Effector CD4-positive, alpha-beta T cell (primary cell): ENCODE results near the gene SOAT2.
"Not testable (repeated sequence)": the region's sequence is repeated elsewhere in the genome, so short reads cannot be mapped to it uniquely, and the experiment has no call there.

Experiments used
- DNase-seq: peaks from one replicate; pipeline ENCODE4 v3.0.0-alpha.2; 2020

Gene SOAT2

DNA sequence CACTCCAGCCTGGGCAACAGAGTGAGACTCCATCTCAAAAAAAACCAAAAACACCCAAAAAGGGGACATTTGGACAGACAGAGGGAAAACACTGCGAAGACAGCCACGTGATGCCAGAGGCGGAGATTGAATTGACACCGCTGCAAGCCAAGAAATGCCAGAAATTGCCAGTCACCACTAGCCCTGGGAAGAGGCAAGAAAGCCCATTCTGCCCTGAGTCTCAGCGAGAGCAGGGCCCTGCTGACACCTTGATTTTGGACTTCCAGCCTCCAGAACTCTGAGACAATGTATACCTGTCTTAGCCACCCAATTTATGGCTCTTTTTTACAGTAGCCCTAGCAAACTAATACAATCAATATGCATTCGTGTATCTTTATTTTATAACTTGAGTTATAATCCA lies 13.2 kb upstream of the SOAT2 start:
- no peak for DNase-seq

DNA sequence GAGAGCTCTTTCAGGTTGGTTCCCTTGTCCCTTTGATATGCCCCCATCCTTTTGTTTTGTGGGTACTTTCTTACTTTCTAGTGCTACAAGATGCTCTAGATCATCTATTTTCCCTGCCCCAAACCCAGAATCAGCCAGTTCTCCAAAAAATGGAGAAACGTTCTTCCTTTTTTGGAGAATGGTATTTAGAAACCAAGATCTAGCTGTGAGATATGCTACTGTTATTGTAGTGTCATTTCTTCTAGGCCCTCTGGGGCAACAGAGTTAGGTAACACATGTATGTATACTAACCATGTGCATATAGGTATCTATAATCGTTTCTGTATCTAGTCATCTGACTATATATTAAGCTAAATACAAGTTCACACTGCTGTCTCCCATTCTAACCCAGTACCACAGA lies 12.7 kb upstream of the SOAT2 start:
- DNase-seq, result no peak

DNA sequence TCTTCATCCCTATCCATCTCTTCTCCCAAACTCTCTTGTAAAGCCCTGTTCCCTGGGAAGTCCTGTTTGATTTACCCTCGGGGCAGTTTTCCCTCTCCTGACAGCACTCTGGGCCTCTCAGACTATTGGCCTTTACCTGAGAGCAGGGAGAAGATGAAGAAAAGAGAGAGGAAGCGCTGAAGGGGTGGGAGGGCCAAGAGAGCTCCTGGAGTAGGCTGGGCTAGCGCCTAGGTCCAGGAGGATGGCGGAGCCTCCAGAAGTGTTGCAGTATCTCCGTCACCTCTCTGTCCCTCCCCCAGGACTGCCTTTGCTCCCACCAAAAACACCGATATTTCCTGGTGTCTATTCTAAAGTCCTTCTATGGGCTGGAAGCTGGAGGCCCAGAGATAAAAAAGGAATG lies 11.5 kb upstream of the SOAT2 start:
- DNase-seq, result no peak

DNA sequence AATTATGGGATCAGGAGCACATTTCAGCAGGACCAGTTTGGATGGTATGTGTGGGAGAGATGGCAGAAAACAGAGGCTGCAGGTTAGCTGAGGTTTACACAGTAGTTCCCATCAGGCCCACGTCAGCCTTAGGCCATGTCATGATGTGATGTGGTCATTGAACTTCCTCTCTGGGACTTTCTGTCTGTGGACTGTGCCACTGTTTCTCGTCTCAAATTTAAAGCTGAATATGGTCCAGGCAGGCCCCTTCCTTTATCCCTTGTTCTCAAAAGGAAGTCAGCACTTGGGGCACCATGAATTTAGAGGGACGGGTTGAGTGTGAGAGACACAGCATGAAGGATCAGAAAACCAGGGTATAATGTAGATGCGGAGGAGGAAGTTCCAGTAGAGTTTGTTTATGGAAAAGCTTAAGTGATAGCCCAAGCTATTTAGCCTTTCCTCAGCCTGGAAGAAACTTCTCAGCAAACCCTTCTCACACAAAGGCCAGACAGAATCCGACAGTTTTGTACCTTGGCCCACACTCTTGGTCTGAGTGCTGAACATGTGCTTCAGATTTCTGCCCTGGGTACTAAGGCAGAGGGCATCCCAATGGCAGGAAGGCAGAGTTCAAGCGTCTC lies 9.4 kb upstream of the SOAT2 start:
- no peak for DNase-seq

DNA sequence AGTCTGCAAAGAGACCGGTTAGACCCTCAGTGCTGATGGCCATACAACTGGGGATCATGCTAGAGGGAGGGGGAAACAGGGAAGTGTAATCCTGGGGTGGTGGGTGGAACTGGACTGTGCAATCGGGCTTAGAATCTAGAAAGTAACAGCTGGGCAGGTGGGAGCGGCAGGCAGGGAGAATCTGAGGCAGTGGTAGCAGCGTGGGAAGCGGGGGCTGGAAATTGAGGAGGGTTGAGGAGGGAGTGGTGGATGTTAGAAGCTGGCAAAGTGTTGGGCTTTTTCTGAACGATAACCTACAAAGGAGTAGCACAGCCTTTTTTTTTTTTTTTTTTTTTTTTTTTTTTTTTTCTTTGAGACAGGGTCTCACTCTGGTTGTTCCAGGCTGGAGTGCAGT lies 8.9 kb upstream of the SOAT2 start:
- DNase-seq, result no peak

DNA sequence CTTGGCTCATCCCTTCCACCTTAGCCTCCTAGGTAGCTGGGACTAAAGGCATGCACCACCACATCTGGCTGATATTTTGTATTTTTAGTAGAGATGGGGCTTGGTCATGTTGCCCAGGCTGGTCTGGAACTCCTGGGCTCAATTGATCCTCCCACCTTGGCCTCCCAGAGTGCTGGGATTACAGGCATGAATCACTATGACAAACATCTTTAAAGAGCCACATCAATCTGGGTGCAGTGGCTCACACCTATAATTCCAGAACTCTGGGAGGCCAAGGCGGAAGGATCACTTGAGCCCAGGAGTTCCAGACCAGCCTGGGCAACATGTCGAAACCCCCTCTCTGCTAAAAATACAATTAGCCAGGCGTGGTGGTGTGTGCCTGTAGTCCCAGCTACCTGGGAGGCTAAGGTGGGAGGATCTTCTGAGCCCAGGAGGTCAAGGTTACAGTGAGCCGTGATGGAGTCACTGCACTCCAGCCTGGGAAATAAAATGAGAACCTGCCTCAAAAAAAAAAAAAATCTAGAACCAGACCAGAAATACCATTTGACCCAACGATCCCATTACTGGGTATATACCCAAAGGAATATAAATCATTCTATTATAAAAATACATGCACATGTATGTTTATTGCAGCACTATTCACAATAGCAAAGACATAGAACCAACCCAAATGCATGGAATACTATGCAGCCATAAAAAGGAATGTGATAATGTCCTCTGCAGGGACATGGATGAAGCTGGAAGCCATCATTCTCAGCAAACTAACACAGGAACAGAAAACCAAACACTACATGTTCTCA lies 8.3 kb upstream of the SOAT2 start:
- DNase-seq, result not testable (repeated sequence)

DNA sequence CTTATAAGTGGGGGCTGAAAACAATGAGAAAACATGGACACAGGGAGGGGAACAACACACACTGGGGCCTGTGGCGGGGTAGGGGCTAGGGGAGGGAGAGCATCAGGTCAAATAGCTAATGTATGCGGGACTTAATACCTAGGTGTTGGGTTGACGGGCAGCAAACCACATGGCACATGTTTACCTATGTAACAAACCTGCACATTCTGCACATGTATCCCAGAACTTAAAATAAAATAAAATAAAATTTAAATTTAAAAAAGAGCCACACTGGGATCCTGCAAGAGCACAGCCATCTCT lies 7.7 kb upstream of the SOAT2 start:
- not testable (repeated sequence) for DNase-seq

DNA sequence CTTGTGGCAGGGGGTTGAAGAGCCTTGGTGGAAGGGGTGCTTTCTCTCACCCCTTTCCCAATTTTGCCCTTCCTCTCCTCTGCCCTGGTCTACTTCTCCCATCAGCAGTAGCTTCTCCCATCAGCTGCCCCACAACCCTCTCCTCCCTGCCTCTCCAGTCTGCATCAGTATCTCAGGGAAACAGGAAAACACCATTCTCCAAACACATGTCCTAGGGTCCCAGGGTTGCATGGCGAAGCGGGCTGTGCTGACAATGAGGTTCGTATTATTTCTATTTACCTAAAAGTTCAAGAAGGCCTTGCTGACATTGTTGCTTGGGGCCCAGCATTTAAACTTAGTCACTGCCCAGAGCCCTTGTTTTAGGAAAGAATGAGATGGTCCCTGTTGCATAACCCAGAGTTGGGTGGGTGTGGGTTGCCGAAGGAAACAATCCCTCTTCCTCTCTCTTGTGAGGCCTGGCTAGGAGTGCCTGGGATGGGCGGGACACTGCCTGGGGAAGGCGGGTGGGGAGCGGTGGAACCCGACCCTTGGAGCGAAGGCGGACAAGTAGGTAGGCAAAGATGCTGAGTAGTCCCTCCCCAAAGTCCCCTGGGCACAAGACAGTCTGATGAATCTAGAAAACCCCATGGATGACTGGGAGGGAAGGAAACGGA lies 7.1 kb upstream of the SOAT2 start:
- DNase-seq, result no peak

DNA sequence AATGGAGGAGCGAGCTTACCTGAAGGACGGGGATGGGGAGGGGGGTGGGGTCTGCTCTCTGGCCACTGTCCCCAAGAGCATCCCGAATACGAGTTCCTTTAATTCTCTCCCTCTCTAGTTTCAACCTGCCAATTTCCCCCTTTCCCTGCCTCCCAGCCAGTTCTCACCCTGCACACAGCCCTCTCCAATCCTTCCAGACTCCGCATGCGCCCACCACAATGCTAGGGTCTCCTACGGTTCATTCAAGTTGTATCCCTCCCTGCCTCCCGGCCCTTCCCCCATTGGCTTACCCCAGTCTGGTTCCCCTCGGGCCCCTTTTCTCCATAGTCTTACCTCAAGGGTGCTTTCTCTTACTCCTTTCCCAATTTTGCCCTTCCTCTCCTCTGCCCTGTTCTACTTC lies 6.5 kb upstream of the SOAT2 start:
- DNase-seq, result no peak

DNA sequence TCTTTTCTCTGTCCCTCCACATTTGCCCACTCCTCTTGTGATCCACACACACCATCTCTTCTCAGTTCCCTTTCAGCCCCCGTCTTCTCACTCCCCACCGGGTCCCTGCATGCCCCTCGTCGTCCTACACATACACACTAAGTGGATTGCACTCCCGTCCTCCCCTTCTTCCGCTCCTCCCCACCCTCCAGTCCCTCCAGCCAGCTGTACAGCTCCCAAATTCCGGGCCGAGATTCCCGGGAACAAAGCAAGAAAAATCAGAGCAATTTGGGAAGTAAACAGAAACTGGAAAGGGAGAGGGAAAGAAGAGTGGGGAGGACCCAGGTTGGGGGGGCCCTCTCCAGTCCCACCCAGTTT lies 6.1 kb upstream of the SOAT2 start:
- no peak for DNase-seq

DNA sequence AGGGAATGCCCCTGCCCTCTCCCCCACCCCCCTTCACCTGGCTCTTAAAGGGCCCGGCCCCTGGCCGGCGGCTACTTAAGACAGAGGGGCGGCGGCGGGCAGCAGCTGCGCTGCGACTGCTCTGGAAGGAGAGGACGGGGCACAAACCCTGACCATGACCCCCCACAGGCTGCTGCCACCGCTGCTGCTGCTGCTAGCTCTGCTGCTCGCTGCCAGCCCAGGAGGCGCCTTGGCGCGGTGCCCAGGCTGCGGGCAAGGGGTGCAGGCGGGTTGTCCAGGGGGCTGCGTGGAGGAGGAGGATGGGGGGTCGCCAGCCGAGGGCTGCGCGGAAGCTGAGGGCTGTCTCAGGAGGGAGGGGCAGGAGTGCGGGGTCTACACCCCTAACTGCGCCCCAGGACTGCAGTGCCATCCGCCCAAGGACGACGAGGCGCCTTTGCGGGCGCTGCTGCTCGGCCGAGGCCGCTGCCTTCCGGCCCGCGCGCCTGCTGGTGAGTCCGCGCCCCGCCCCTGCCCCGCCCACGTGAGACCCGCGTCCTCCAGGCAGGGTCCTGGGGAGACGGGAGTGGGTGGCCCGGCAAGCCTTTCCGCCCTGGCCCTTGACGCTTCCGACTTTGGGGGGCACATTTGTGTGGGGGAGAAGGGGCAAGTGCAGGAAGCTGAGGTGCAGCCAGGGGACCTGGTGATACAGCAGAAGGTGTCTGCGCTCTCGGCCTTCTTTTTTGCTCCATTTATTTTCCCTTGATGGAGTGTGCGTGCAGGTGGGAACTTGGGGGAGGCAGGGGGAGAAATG lies 5.5 kb upstream of the SOAT2 start, which contains the start of gene IGFBP6:
TSS of gene IGFBP6 (plus strand) at position 104 of the 790 bp plus-strand sequence. CDS start at position 155, 51 bp downstream.
- no peak for DNase-seq

DNA sequence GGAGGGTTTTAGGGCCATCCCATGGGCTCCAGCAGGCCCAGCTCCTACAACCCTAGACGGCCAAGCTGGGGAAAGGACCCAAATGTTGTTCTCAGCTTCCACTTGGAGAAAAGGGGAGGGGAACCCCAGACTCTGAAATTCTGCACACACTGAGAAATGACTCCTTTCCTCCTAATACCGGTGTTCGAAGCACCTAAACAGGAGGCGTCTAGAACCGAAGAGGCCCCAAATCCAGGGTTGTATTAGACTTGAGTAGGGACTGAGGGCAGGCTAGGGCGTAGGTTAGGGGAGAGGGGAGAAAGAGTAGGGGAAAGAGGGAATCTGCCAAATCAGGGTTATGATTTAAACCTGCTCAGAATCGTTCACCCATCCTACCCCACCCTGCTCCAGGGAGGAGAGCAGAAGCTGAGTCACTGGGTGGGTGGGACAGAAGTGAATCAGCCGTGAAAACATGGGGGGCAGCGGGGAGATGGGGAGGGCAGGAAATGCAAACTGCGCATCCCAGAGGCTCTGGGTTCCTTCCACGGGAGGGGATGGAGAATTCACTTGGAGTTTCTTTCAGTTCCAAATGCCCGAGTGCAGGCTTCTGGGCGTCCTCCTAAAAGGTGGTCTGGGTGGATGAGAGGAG lies 4.8 kb upstream of the SOAT2 start:
- no peak for DNase-seq

DNA sequence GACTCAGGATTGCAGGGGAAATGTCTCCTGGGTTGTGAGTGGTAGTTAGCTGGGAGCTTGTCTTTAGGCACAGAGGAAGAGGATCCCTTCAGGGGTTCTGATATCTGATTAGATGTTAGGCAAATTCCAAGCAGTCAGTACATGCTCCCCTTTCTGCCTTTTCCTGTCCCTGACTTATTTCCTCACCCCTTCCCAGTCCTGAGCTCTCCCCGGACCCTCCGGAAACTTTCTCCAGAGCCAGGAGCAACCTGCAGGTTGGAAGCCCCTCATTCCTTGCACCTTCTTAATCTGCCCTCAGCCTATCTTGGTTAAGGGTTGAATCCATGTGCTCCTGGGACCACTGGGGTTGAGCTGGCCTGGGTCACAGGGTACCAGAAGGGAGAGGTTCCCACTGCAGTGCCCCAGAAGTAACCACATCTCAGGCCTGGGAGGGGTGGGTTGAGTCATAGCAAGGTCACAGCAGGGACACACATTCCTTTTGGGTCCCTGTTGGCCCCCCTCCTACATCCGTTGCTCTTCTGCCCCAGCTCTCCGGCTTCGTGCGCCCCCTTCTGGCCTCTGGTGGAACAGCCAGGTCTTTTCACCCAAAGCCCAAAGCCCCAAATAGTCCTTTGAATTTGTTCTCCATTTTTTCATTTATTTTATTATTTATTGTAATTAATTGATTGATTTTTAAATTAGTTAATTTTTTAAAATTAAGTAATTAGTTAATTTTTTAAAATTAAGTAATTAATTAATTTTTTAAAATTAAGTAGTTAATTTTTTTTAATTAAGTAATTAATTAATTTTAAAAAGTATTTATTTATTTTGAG lies 4.0 kb upstream of the SOAT2 start:
- DNase-seq, result peak; percentile 83

DNA sequence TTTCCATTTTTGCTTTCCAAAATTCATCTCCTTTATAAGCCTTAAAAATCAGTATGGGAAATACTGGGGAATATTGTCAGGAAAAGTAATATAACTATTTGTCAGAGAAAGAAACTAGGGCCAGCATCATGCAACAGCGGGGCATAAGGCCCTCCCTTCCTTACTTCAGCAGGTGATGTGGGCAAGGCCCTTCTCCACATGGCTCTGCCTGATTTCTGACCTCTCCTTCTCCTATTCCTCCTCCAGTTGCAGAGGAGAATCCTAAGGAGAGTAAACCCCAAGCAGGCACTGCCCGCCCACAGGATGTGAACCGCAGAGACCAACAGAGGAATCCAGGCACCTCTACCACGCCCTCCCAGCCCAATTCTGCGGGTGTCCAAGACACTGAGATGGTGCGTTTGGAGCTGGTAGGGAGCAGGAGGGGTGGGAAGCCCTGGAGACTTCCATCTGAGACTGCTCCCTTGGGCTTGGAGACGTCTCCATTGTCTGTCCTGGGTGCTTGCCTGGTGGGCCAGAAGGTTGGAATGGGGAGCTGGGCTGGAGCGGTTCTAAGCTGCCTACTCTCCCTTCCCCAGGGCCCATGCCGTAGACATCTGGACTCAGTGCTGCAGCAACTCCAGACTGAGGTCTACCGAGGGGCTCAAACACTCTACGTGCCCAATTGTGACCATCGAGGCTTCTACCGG lies 2.7 kb upstream of the SOAT2 start:
- no peak for DNase-seq

DNA sequence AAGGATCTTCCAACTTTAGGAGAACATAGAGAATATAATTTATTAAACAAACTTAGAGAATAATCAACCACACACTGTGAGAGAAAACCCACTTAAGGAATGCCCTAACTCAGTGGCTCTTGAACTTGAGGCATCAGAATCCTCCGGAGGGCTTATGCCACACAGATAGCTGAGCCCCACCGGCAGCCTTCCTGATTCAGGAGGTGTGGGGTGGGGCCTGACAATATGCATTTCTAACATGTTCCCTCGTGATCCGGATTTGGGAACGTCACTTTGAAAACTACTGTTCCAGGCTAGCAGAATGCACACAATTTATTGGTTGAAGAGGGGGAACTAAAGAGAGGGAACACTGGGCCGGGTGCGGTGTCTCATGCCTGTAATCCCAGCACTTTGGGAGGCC lies 2.0 kb upstream of the SOAT2 start:
- DNase-seq, result no peak

DNA sequence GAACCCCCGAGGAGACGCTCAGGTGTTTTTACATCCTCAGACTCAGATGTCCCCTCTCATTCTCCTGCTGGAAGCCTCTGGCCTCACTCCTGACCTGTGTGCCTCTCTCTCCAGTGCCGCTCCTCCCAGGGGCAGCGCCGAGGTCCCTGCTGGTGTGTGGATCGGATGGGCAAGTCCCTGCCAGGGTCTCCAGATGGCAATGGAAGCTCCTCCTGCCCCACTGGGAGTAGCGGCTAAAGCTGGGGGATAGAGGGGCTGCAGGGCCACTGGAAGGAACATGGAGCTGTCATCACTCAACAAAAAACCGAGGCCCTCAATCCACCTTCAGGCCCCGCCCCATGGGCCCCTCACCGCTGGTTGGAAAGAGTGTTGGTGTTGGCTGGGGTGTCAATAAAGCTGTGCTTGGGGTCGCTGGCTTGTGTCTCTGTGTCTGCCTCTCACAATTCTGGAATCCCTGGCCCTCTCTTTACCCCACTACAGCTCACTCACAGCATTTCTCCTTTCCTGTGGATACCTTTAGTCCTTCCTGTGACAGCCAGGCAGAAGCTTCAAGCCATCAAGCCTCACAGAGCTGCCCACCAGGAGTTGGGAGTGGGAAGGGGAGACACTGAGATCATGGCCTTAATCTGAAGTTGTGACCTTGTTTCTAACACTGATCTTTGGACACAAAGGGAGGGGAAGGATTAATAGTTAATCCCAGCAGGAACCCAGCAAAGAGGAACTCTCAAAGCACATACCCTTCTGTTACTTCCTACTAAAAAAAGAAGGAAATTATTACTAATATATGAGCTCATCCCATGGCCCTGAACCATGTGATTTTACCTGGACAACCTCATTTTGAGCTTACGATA lies 1.1 kb upstream of the SOAT2 start:
- DNase-seq, result no peak

DNA sequence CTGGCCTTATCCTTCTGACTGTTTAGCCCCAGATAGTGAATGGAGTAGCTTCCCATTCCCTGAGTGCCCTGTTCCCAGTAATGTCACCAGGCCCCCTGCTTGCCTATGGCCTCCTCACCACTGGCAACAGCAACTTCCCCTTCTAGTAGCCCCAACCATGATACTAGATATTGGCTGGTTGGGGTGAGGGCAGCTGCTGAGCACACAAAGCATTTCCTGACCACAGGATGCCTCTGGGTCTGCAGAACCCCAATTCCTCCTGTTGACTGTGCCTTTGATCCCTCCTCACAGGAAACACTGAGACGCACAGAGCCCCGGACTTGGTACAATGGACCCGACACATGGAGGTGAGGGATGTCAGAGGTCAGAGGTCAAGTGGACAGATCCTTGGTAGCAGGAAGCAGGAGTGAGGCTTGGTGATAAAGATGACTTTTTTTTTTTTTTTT lies 597 bp downstream of the SOAT2 start:
- no peak for DNase-seq

DNA sequence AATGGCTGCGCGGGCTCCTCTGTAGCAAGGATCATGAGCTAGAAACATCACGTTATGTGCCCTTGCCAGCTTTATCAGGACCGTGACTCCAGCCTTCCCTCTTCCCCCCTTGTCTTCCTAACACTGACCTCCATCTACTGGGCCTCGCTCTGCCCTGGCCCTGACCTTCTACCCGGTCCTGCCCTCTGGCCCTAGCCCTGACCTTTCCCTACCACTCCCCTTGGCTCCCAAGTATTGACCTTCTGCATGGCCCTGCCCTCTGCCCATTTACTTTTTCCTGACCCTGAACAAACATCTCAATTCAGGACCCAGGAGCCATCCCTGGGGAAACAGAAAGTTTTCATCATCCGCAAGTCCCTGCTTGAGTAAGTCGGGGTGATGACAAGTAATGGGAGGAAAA lies 2.0 kb downstream of the SOAT2 start:
- DNase-seq, result no peak

DNA sequence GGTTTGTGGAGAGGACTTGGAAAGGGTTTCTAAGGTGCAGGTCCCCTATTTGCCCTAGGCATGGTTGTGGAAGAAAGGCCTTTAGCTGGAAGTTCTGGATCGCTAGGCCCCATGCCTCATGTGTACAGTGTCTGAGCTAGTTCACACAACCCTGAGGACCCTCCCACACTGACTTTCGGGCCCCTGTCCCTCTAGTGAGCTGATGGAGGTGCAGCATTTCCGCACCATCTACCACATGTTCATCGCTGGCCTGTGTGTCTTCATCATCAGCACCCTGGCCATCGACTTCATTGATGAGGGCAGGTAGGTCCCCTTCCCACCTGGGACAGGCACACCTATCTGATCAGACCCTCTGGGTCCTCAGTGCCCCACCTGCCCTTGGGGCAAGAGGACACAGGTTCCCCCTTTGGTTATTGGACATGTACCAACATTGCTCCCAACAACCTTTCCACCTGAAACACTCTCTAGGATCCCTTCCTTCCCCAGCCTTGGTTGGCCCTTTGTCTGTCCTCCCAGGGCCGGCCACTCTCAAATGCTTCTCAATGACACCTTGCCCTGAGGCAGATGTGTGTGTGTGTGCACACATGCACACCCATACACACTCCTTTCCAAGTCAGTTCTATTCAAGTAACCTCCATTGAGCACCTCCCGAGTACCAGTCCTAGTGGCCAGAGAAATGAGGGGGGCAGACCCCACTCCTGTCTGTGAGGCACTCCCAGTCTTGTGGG lies 2.6 kb downstream of the SOAT2 start:
- no peak for DNase-seq

DNA sequence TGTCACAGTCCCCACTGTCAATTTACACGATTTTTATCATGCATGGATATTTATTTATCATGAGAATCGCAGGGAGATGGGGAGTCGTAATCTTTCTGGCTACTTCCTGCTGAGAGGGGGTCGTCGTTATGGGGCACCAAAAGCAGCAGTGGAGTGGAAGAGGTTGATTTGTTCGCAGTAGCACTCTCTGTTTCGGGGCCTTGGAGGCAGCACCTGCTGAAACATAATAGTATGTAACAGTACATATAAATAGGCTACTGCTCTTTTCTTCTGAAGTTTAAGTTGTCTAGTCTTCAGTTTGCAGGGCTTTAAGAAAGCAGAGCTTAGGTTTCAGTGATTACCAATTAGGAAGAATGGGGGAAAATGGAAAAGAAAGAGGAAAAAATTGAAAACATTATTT lies 3.8 kb downstream of the SOAT2 start:
- no peak for DNase-seq
